ENCODE data around the gene ANO4. TPM values are rescaled to one million over a fixed set of nuclear protein-coding genes. Genes with fewer than 3 reads are reported as not detected.

ANO4 gene
- total RNA-seq, 1 donor from 2014 or later: 5.7 TPM

DNA sequence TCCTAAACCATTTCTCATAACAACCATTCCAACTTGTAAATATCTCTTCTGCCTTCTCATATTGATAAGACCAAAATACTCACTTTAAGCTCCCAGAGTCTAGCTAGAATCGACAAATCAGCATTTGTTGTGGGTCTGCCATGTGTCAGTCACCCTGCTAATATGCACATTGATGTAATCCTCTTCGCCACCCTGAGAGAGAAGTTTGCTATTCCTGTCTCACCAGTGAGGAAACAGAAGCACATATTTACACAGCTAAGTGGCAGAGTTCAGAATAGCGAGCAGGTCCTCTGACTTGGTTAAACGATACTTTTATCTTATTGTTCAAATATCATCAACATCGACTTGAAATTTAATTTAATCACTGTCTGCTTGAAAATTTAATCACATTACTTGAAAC lies 142.1 kb downstream of the ANO4 start:
- TF ChIP-seq, protein P1, sequence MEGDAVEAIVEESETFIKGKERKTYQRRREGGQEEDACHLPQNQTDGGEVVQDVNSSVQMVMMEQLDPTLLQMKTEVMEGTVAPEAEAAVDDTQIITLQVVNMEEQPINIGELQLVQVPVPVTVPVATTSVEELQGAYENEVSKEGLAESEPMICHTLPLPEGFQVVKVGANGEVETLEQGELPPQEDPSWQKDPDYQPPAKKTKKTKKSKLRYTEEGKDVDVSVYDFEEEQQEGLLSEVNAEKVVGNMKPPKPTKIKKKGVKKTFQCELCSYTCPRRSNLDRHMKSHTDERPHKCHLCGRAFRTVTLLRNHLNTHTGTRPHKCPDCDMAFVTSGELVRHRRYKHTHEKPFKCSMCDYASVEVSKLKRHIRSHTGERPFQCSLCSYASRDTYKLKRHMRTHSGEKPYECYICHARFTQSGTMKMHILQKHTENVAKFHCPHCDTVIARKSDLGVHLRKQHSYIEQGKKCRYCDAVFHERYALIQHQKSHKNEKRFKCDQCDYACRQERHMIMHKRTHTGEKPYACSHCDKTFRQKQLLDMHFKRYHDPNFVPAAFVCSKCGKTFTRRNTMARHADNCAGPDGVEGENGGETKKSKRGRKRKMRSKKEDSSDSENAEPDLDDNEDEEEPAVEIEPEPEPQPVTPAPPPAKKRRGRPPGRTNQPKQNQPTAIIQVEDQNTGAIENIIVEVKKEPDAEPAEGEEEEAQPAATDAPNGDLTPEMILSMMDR (IDR thresholded peaks at IDR 0.05; ENCODE audit: unreplicated experiment): no peak
- H3K4me1 Mint-ChIP-seq: no peaks in the 10 kb centered on the region
- DNase-seq (ENCODE audit: low spot score in 2 of 2, unreplicated experiment in 2 of 2): no peak
- H3K9me3 Mint-ChIP-seq: peaks cover 5% of the 10 kb centered on the region
- no peaks in the 10 kb centered on the region for H3K36me3 Mint-ChIP-seq
- no peak overlapping the region for H3K4me3 Mint-ChIP-seq
- no peaks in the 10 kb centered on the region for H3K27me3 Mint-ChIP-seq (ENCODE audit: low read depth)
- H3K27ac Mint-ChIP-seq: no peak overlapping the region

DNA sequence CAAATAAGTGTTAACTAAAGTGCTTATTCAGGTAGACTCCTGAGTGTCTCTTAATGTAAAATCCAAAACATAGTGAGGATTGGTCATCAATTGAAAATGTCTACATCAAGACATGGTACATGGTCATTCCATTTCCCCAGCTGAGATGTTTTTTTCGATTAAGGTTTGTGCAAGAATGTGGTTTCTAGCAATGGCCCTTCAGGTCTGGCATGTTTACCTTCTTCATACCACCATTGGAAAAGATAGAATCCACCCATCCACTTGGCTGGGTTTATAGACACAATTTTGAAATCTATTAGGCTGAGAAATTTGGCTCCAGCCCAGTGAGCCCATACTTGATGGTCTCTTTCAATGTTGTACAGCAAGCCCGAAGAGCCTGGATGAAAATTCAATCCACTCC lies 145.9 kb downstream of the ANO4 start:
- TF ChIP-seq, protein P1 (IDR thresholded peaks at IDR 0.05; ENCODE audit: unreplicated experiment): no peak
- no peaks in the 10 kb centered on the region for H3K27me3 Mint-ChIP-seq (ENCODE audit: low read depth)

DNA sequence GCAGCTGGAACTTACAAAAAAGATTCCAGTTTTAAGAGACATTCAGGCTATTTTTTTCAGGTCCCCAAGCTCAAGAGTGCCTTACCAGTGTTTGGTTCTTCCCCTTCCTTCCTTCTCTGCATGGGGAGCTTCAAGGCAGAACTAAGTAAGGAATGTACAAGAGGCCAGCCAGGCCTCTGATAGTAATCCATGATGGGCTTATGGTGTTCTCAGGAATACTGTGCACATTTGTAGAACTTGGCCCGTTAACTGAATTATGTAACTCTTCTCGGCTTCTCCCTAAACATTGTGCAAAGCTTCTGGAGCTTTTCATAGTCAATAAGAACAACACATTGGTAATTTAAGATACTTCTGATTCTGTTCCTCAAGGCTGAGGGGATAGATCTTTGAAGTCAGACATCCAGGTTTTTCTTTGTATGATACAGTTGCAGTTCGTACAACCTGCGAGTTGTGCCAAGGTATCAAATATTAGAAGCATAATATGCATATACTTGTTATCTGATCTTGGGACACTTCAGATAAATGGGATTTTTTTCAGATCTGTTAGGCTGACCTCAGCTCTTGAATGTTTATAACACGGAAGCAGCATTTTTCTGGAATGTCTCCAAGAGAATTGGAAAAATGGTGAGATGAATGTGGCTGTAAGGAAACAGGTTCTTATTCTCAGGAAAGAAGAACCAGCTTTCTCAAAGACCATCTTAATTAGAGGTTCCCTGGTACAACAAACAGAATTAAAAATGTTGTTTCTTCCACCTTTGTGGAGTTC lies 148.6 kb downstream of the ANO4 start:
- Mint-ChIP-seq H3K27me3 (ENCODE audit: low read depth) (peaks cover 2% of the 10 kb centered on the region), H3K9me3 (no peaks in the 10 kb centered on the region), H3K36me3 (no peaks in the 10 kb centered on the region), H3K4me1 (peaks cover 13% of the 10 kb centered on the region), H3K27ac (no peak overlapping the region), H3K4me3 (no peak overlapping the region)
- TF ChIP-seq, protein P1 (IDR thresholded peaks at IDR 0.05; ENCODE audit: unreplicated experiment): no peak
- DNase-seq (ENCODE audit: low spot score in 2 of 2, unreplicated experiment in 2 of 2): no peak

More for the DNA sequence above, 145.9 kb downstream of the ANO4 start:
- no peak for DNase-seq (ENCODE audit: low spot score in 2 of 2, unreplicated experiment in 2 of 2)
- H3K4me3 Mint-ChIP-seq: no peak overlapping the region
- H3K9me3 Mint-ChIP-seq: no peaks in the 10 kb centered on the region
- no peak overlapping the region for H3K27ac Mint-ChIP-seq
- no peaks in the 10 kb centered on the region for H3K36me3 Mint-ChIP-seq
- H3K4me1 Mint-ChIP-seq: peaks cover 13% of the 10 kb centered on the region

DNA sequence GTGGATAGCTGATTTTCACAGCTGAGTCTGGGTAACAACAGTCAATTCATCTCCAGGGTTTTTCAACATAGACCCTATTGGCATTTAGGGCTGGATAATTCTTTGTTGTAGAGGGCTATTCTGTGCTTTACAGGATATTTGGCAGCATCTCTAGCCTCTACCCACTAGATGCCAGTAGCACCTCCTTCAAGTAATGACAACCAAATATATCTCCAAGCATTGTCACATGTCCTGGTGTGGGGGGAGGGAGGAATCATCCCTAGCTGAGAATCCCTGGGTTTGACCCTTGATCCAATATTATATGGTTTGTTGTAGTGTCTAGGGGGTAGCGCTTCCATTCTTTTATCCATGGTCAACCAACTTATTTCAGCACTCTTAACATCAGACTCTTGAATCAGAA lies 157.2 kb downstream of the ANO4 start:
- H3K36me3 Mint-ChIP-seq: no peaks in the 10 kb centered on the region
- no peak for DNase-seq (ENCODE audit: low spot score in 2 of 2, unreplicated experiment in 2 of 2)
- peaks cover 44% of the 10 kb centered on the region for H3K4me1 Mint-ChIP-seq
- no peak overlapping the region for H3K27ac Mint-ChIP-seq
- H3K27me3 Mint-ChIP-seq (ENCODE audit: low read depth): peaks cover 1% of the 10 kb centered on the region
- TF ChIP-seq, protein P1 (IDR thresholded peaks at IDR 0.05; ENCODE audit: unreplicated experiment): no peak
- H3K4me3 Mint-ChIP-seq: no peak overlapping the region
- no peaks in the 10 kb centered on the region for H3K9me3 Mint-ChIP-seq

DNA sequence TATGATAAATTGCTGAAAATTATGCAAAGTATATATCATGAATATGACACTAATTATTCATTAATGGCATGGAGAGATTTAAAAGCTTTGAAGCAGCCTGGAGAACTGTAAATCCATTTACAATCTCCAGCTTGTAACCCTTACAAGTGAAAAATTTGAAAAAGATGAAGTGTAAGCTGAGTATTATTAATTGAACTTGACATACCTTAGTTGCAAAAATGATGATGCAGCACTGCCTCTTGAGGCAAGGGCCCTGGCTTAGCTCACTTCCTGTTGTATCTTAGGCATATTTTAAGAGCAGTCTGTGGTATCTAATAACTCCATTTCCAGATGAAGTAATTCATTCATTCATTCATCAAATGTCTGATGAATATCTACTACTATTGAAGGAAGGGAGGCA lies 158.6 kb downstream of the ANO4 start:
- TF ChIP-seq, protein P1 (IDR thresholded peaks at IDR 0.05; ENCODE audit: unreplicated experiment): no peak
- DNase-seq (ENCODE audit: low spot score in 2 of 2, unreplicated experiment in 2 of 2): no peak
- Mint-ChIP-seq H3K36me3 (no peaks in the 10 kb centered on the region), H3K27ac (peak overlapping the region; percentile 50), H3K4me3 (no peak overlapping the region), H3K27me3 (ENCODE audit: low read depth) (no peaks in the 10 kb centered on the region), H3K4me1 (peaks cover 48% of the 10 kb centered on the region), H3K9me3 (no peaks in the 10 kb centered on the region)

Data from mesothelial cell of epicardium (in vitro differentiated cells).